Measurements from ENCODE around the gene PROSER2.

PROSER2 gene

DNA sequence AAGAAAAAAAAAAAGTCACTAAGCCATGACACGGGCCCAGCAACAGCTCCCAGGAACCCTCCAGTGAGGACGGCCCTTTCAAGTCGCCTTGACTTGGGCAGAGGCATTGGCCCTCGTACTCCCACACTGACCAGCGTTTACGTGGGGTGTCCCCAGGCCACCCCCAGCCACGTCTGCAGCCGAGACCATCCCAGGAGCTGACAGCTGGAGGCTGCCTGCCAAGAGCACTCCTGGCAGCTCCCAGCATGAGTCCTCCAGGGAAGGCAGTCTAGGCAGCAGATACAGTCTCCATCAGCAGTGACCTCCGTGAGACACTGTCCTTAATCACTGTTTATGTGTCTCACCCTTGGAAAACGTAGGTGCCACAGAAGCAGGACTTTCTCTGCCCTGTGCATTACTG lies 86.5 kb downstream of the PROSER2 start:
- DNase-seq (ENCODE audit: low spot score): no peak

DNA sequence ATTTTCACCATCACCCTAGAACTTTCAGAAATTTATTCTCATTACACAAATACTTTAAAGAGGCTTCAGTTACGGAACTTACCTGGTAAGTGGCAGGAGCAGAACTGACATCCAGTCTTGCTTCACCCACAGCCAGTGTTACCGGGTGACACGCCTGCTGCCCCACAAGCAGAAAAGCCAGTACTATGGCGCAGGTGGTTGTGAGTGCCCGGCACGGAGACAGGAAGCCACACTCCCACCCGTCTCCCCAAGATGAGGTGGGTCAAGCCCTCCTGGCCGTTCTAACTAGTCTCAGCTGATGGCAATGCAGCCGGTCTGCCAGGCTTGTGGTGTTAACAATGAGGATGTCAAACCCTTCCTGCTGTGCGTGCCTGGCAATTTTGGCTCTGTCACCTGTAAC lies 86.9 kb downstream of the PROSER2 start:
- no peak for DNase-seq (ENCODE audit: low spot score)

- DNase-seq (ENCODE audit: low spot score): no peak
These were observed 90.0 kb downstream of the PROSER2 start for GRCh38 chr10:11913079-11913641.

GRCh38 chr10:11918384-11918783 lies 95.2 kb downstream of the PROSER2 start:
- DNase-seq (ENCODE audit: low spot score): no peak

GRCh38 chr10:11919271-11919670 lies 96.1 kb downstream of the PROSER2 start:
- no peak for DNase-seq (ENCODE audit: low spot score)

All from CD4-positive, alpha-beta T cell treated with Interleukin-2 at 100 ng/mL for 4 hours (primary cell).